Left ventricle myocardium superior (tissue), 1 donor: ENCODE results near the gene RTP5. TPM values are rescaled to one million over a fixed set of nuclear protein-coding genes. Genes with fewer than 3 reads are reported as not detected.

ENCODE experiments used
- ATAC-seq: fragments of 200-7000 bp; cut with Tn5 transposase; one replicate; pipeline ENCODE4 v1.9.1; 2020; ENCODE audit warnings: mild to moderate bottlenecking, moderate library complexity
- DNase-seq: peaks from one replicate; pipeline ENCODE4 v3.0.0-alpha.2; 2020
- intact Hi-C: fragments of 100-400 bp; cut with micrococcal nuclease; formaldehyde crosslinking; loops from one replicate; pipeline ENCODE4 v1.11.0; 2022
- total RNA-seq: library from RNA; stranded (reverse); fragmentation: NEBNext Ultra II Directional; extraction: Animal tissue kit (Norgen Biotek cat#: 25700); gene quantifications from one replicate; pipeline ENCODE4 v1.2.1, GENCODE V29; 2021
- donor health status: DM: no; HTN: yes; CAD: no; lungs with severe emphysema.

RTP5 gene
- total RNA-seq, 1 donor from 2014 or later: not detected

DNA sequence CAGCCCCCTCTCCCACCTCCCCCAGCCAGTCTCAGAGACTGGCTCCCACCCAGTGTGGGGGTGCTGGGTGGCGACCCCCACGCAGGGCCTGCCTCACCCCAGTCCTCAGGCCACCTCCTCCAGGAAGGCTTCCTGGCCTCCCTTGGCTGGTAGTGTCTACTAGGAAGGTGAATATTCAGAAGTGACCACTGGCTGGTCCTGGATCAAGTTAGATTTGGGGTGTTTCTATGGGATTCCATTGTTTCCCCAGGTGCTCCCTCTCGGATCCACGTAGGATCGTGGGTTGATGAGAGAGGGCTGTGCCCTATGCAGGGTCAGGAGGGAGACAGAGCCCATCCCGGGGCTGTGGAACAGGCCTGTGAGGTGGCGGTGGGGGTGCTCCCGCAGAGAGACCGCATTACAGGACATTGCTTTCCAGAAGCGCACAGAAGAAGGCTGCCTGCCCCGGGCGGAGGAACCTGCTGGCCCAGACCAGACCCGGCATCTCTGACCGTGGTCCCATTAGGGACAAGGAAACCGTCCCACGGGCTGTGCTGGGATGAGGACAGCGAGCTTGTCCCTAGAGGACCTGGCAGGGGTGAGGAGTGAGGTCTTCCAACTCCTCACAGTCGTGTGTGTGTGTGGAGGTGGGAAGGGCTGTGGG, 14.2 kb upstream of the RTP5 start:
- intact Hi-C loops: no loop called here
- ATAC-seq (no peak), DNase-seq (peak; percentile 18)

DNA sequence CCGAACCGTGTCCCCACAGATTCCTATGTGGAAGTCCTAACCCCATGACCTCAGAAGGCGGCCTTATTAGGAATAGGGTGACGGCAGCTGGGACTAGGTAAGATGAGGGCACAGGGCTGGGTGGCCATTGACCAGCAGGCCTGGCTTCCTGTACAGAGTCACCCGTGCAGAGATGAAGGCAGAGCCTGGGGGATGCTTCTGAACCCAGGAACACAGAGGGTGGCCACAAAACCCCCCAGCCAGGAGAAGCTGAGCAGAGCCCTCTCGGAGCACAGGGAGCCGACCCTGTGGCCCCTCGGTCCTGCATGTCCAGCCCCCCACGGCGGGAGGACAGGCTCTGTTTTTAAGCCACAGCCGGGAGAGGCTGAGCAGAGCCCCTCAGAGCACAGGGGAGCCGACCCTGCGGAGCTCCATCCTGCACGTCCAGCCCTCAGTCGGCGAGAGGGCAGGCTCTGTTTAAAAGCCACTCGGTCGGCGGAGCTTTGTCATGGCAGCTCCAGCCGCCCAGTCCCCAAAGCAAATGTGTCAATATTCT, 13.6 kb upstream of the RTP5 start:
- ATAC-seq (no peak), DNase-seq (peak; percentile 23)
- intact Hi-C loops: no loop called here

DNA sequence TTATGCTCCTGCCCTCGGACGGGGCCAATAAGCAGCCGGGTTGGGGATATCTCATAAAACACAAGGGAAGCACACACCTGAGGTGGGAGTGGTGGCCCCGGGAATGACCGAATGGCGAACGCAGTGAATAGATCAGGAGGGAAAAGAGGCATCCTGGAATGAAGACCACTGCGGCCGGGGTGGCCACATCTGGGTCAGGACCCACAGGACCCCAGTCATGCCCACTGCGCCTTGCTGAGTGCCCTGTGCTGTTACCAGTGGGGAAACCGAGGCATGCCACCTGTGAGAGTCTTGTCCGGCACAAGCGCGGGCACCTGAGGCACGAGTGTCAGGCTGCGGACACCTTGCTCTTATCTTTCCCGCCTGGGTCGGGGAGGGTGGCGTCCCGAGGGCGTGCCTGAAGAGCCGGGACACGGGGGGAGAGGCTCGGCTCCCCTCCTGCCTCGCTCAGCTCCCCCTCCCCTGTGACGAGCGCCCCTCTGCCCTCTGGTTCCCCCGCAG, 12.4 kb upstream of the RTP5 start:
- ATAC-seq: no peak
- intact Hi-C loops: no loop called here
- peak; percentile 27 for DNase-seq

DNA sequence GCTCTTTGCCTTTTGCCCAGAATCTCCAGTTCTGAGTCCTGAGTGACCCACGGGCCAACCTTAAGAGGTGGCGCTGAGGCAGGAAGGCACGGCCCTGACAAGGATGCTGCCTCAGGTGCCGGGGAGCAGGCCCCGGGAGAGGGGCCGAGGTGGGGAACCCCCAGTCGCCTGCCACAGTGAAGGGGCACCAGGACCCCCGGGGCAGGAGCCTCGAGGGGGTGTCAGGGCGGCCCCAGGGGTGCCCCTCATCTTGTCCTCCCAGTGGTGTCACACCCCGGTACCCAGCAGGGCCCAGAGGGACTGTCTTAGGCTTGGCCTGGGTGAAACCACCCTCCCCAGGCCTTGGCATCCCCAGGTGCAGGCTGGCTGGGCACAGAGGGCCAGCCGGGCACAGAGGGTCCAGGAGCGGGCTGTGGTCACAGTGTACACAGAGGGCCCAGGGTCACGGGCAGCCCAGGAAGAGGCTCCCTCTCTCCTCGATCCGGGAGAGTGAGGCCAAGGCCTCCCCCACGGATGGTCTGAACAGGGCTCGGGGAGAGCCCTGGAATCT, 11.9 kb upstream of the RTP5 start:
- DNase-seq: peak; percentile 30
- intact Hi-C loops: no loop called here

DNA sequence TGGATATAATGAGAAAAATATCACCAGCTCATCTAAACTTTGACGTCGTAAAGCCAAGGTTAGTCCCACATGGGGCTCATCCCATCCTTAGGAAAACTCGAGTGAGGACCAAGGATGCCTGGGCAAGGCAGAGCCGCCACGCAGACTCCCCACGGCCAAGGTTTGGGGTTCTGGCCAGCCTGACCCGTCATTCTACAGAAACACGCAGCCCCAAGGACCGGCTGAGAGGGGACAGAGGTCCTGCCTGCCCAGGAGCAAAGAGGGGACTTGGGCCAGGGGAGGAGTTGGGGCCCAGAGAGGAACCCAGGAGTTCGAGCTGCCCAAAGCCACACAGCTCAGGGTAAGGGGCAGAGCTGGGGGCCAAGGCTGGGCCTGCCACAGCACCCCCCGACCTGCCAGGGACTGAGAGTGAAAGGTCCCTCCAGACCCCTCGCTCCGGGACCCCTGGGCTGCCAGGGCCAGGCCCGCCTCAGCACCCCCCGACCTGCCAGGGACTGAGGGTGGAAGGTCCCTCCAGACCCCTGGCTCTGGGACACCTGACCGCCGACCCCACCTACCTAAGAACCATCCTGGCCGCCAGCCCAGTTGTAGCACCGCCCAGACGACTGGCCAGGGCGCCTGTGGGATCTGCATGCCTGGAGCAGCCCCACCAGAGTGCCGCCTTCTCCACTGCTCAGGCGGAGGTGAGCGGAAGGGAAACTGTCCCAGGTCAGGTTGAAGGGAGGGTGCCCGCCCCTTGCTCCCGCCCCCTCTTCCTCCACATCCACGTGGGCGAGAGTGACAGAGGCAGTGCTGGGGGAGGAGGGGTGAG, 11.1 kb upstream of the RTP5 start, which contains the start of gene PDCD1:
Gene PDCD1 (minus strand): TSS at position 689 of the 811 bp plus-strand sequence. CDS start 56 bp downstream, at position 633.
- ATAC-seq (peak; percentile 17), DNase-seq (peak; percentile 56)
- intact Hi-C loops: no loop called here

More for the DNA sequence above, 11.9 kb upstream of the RTP5 start:
- ATAC-seq: no peak

DNA sequence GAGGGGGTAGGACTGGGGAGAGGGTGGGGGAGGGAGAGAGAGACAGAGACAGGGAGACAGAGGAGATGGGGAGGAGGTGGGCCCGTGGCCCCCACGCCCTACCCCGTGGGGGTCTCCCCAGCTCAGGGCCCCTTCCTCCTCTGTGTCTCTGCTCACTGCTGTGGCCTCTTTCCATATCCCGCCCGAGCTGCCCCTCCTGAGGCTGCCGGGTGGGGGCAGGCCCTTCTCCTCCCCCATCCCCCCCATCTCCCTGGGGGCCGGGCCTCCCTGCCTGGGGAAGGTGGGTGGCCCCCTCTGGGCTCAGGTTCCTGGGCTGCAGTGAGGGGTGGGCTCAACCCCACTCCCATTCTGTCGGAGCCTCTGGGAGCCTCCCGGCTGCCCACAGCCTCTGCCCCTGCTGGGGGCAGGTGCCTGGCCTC, 10.5 kb upstream of the RTP5 start:
- intact Hi-C loops: no loop called here
- ATAC-seq (no peak), DNase-seq (no peak)

DNA sequence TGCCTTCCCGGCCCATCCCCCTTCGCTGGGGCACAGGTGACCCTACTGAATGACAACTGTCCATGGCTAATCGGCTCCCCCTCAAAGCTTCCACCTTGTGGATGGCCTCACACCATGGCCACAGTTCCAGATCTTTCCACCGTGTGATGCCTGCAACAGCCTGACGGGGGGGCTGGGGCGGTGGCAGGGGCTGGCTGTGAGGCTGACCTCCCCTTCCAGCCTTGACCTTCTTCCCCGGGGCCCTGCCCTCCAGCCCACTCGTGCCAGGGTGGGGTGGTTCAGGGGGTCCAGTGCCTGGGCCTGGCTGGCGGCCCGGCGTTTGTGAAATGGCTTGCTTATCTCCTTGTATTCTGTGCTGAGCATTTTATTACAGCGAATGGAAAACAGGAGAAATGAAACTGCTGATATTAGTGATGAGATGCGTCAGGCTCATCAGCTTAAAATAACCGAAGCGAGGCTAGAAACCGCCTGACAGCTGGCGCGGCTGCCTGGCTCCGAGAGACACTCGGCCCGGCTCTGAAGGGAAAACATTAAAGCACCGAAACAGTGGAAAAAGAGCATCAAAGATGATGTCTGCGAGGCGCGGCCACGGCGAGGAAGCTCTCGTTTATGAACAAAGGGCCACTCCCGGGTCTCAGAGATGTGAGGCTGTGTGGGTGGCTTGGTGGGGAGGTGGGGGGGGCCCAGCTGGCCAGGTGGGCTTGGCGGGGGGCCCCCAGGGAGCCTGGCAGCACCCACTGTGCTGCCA, 9.9 kb upstream of the RTP5 start:
- DNase-seq (peak; percentile 77), ATAC-seq (peak; percentile 77)
- intact Hi-C loops: no loop called here

DNA sequence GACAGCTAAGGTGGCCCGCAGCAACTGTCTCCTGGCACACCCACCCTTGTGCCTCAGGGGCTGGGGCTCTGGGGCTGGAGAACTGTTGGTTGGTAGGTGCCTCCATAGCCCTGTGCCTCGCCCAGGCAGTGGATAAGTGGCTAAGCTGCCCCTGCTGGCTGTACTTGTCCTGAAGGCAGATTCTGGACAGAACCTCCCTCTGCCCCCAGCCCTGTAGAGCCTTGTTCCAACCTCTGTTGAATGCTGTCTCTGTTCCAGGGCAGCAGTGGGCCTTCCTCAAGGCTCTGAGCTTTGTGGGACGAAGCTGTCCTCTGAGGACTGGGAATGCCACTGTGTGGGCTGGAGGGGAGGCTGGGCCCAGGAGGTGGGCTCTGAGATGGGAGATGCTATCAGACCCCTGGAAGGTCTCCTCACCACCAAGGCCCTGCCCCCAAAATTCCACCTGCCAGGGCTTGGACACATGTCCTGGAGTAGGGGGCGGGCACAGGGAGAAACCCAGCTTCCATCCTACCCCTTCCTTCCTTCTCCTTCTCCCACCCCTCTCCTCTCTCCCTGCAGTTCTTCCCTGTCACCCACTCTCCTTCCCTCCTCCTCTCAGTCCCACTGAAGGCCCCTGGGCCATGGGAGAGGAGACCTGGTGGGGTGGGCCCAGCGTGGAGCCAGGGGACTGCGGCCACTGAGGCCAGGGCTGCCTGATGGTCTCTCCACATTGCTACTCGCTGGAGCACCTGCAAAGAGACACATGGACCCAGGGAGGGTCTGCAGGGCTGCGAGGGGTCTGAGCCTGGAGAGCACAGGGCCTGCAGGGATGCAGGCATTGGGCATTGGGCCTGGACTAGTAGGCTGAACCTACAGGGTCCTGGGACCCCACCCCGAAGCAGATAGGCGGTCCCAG, 9.1 kb upstream of the RTP5 start:
- ATAC-seq: peak; percentile 63
- peak; percentile 52 for DNase-seq
- intact Hi-C loops: no loop called here

DNA sequence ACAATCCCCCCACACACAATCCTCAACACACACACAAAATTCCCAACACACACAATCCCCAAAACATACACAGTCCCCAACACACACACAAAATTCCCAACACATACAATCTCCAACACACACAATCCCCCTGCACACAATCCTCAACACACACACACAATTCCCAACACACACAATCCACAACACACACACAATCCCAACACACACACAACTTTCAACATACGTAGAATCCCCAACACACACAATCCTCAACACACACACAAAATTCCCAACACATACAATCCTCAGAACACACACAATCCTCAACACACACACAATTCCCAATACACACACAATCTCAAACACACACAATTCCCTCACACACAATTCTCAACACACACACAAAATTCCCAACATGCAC, 8.3 kb upstream of the RTP5 start:
- ATAC-seq (no peak), DNase-seq (no peak)
- intact Hi-C loops: no loop called here

DNA sequence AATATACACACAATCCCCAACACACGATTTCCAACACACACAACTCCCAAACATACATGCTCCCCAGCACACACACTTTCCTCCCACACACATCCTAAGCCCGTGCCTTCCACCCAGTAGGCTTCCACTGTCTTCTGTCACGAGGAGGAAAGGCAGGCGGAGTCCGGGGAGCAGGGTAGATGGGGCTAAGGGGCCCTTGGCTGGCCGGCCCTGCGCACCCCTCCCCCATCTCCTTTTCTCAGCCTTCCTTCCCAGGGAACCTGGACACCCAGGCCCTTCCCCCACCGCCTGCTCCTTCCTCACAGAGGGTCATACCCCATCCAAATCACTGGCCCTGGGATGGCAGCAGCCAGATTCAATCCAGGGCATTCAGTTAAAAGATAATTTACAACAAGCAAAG, 7.4 kb upstream of the RTP5 start:
- intact Hi-C loops: no loop called here
- DNase-seq (peak; percentile 20), ATAC-seq (no peak)

DNA sequence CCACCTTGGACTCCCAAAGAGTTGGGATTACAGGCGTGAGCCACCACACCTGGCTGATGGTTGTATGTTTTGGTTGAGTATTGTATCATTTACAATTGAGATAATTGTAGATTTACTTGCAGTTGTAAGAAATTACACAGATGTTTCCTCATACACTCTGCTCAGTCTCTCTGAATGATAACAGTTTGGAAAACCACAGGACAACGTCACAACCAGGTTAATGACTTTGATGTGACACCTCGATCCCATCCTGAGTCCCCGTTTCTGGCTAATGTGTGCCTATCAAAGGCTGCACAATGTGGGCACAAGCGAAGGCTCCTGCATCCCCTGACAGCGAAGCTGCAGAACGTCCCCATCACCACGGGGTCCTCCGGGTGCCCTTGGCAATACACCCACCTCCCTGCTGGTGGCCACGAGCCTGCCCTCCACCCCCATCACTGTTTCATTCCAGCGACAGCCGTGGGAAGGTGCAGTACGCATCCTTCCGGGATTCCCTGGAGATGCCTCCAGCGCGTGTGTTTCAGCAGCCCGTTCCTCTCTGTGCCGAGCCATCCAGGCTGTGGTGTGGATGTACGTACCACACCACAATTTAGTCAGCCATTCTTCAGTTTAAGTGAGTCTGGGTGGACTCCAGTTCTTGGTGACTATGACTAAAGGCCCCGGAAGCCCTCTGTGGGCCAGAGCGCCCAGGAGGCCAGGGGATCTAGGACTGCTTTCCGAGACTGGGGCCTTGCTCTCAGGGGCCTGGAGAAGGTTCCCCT, 6.6 kb upstream of the RTP5 start:
- intact Hi-C loops: no loop called here
- ATAC-seq: no peak
- peak; percentile 19 for DNase-seq

DNA sequence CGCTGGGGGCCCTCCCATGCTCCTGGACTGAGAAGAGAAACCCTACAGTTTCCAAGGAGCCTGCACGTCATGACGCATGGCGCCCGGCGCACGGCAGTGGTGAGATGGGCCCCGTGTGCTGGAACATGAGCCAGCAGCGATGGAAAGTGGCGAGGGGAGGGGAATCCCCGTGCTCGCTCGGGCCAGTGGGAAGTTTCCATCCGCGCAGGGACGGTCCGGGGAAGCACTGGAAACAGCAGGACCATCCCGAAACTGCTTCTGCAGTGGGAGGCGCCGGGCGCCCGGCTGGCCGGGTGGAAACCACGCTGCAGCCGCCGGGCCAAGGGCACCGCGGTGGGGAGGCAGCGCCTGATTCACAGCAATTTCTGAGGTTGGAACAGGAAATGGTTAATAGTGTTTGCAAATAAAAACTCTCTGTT, 6.0 kb upstream of the RTP5 start:
- peak; percentile 56 for DNase-seq
- intact Hi-C loops: no loop called here
- ATAC-seq: no peak

DNA sequence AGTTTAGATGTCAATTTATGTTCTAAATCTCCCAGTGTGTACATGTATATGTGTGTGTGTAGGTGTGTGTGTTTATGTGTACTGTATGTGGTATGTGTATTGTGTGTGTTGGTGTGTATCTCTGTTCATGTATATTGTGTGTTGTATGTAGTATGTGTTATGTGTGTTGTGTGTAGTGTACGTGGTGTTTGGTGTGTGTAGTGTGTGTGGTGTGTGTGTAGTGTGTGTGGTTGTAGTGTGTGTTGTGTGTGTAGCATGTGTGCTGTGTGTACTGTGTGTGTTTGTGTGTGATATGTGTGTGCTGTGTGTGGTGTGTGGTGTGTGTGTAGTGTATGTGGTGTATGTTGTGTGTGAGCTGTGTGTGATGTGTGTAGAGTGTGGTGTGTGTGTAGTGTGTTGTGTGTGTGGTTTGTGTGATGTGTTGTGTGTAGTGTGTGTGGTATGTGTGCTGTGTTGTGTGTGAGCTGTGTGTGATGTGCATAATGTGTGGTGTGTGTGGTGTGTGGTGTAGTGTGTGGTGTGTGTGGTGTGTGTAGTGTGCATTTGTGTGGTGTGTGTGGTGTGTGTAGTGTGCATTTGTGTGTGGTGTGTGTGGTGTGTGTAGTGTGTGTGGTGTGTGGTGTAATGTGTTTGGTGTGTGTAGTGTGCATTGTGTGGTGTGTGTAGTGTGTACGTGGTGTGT, 5.2 kb upstream of the RTP5 start:
- DNase-seq: no peak
- intact Hi-C loops: no loop called here
- ATAC-seq: no peak

DNA sequence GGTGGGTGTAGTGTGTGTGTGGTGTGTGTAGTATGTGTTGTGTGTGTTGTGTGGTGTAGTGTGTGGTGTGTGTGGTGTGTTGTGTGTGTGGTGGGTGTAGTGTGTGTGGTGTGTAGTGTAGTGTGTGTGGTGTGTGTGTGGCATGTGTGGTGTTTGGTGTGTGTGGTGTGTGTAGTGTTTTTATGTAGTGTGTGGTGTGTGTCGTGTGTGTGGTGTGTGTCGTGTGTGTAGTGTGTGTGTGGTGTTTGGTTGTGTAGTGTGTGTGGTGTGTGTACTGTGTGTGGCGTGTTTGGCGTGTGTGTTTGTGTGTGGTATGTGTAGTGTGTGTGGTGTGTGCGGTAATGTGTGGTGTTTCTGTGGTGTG, 4.7 kb upstream of the RTP5 start:
- intact Hi-C loops: no loop called here
- no peak for ATAC-seq
- DNase-seq: no peak

DNA sequence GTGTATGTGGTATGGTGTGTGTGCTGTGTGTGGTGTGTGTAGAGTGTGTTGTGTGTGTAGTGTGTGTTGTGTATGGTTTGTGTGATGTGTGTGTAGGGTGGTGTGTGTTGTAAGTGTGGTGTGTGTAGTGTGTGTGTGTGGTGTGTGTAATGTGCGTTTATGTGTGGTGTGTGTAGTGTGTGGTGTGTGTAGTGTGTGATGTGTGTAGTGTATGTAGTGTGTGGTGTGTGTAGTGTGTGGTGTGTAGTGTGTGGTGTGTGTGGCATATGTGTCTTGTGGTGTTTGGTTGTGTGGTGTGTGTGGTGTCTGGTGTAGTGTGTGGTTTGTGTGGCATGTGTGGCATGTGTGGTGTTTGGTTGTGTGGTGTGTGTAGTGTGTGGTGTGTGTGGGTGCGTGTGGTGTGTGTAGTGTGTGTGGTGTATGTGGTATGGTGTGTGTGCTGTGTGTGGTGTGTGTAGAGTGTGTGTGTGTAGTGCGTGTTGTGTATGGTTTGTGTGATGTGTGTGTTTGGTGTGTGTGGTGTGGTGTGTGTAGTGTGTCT, 4.0 kb upstream of the RTP5 start:
- intact Hi-C loops: no loop called here
- no peak for ATAC-seq

DNA sequence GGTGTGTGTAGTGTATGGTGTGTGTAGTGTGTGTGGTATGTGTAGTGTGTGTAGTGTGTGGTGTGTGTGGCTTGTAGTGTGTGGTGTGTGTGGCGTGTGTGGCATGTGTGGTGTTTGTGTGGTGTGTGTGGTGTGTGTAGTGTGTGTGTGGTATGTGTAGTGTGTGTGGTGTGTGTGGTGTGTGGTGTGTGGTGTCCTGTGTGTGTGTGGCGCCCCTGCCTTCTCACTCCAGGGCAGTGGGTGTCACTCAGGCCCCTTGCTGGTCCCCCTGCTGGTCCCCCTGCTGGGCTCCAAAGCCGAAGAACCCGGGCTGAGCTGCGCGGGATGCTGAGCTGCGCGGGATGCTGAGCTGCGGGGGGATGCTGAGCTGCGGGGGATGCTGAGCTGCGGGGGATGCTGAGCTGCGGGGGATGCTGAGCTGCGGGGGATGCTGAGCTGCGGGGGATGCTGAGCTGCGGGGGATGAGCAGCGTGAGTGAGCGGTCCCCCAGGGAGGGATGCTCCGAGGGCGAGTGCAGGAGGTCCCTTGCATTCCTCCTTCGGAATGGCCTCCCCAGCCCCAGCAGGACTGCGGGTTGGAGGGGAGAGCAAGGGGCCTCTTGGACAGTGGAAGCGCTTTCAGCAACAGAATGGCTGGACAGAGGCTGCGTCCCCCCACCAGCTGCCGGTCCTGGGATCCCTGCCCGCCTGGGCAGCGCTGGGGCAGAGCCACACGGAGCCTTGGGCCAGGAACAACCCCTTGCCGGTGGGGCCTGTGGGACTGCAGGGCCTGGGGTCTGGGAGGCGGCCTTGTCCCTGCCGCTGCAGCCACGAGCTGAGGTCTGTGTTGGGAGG, 3.4 kb upstream of the RTP5 start:
- no peak for ATAC-seq

More for the DNA sequence above, 4.0 kb upstream of the RTP5 start:
- DNase-seq: peak; percentile 13

More for the DNA sequence above, 3.4 kb upstream of the RTP5 start:
- DNase-seq: peak; percentile 23
- intact Hi-C loops: no loop called here
